ENCODE data around the gene MYO18B. TPM values are rescaled to one million over a fixed set of nuclear protein-coding genes. Genes with fewer than 3 reads are reported as not detected.

Gene MYO18B
- total RNA-seq, 2 experiments from 2014 or later = 0.11 to 0.22 TPM

DNA sequence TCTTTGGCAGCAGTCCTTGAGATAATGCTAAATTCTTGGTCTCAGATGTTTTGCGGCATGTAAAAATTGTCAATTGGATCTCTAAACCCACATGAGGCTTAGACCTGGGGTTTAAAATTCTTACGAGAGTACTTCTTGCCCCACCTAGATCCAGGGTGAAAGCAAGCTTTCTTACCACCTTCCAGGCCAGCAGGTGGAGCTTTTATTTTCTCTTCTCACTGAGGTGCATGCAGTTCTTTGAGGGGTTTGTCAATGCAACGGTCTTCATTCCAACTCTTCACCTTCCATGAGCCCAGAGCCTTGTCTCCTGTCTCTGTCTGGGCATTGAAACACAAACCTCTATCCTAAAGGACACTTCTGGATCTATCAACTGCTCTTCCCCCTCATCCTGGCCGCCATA, 154.1 kb downstream of the MYO18B start:
- TF ChIP-seq, protein P1, sequence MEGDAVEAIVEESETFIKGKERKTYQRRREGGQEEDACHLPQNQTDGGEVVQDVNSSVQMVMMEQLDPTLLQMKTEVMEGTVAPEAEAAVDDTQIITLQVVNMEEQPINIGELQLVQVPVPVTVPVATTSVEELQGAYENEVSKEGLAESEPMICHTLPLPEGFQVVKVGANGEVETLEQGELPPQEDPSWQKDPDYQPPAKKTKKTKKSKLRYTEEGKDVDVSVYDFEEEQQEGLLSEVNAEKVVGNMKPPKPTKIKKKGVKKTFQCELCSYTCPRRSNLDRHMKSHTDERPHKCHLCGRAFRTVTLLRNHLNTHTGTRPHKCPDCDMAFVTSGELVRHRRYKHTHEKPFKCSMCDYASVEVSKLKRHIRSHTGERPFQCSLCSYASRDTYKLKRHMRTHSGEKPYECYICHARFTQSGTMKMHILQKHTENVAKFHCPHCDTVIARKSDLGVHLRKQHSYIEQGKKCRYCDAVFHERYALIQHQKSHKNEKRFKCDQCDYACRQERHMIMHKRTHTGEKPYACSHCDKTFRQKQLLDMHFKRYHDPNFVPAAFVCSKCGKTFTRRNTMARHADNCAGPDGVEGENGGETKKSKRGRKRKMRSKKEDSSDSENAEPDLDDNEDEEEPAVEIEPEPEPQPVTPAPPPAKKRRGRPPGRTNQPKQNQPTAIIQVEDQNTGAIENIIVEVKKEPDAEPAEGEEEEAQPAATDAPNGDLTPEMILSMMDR (IDR thresholded peaks at IDR 0.05) = no peak
- no peak for DNase-seq
- CTCF ChIA-PET = no interaction called here
- H3K9me3 Mint-ChIP-seq = no peaks in the 10 kb centered on the region
- no peaks in the 10 kb centered on the region for H3K36me3 Mint-ChIP-seq (ENCODE audit: low read depth)
- intact Hi-C loops (cut with DNase I, micrococcal nuclease) = loop anchor here in 1 of 2 experiments (10.0 kb wide), 1 partner anchor 439 kb away; no protein-coding TSS in a partner anchor
- Histone ChIP-seq H3K9me3 (ENCODE audit: control insufficient read depth in 1 of 2, insufficient read depth in 1 of 2, low read length in 2 of 2) (no peaks in the 10 kb centered on the region), H3K4me1 (ENCODE audit: insufficient read depth, low read length) (no peaks in the 10 kb centered on the region), H3K27me3 (ENCODE audit: control insufficient read depth in 1 of 2, insufficient read depth in 2 of 2, low read length in 2 of 2) (no peaks in the 10 kb centered on the region), H3K27ac (ENCODE audit: low read depth in 1 of 2, low read length in 2 of 2) (no peak overlapping the region), H3K36me3 (ENCODE audit: insufficient read depth, low read length) (no peaks in the 10 kb centered on the region), H3K4me3 (ENCODE audit: low read length) (no peak overlapping the region)
- no peak overlapping the region for H3K27ac Mint-ChIP-seq
- ATAC-seq (ENCODE audit: poor library complexity) = no peak
- no peaks in the 10 kb centered on the region for H3K4me1 Mint-ChIP-seq (ENCODE audit: low read depth)
- peaks cover 45% of the 10 kb centered on the region for H3K27me3 Mint-ChIP-seq
- POLR2A ChIA-PET = no interaction called here
- no peak overlapping the region for H3K4me3 Mint-ChIP-seq

DNA sequence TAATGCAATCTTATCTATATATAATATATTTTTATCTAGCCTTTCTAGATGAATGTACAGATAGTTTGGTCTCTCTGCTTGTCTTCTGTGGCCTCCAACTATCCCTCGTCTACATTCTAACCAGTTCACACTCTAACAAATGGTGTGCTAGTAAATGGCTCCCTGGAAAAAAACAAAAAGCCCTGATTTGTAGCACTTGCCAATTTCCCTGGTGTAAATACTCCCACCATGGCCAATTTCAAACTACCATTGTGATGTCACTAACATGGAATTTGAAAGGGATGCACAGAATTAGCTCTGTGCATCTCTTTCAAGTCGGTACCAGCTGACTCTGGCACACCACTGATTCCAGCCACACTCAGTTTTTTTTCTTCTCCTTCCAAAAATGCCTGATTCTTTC, 154.6 kb downstream of the MYO18B start:
- Histone ChIP-seq H3K36me3 (ENCODE audit: insufficient read depth, low read length) (no peaks in the 10 kb centered on the region), H3K27ac (ENCODE audit: low read depth in 1 of 2, low read length in 2 of 2) (no peak overlapping the region), H3K4me1 (ENCODE audit: insufficient read depth, low read length) (no peaks in the 10 kb centered on the region), H3K27me3 (ENCODE audit: control insufficient read depth in 1 of 2, insufficient read depth in 2 of 2, low read length in 2 of 2) (no peaks in the 10 kb centered on the region), H3K9me3 (ENCODE audit: control insufficient read depth in 1 of 2, insufficient read depth in 1 of 2, low read length in 2 of 2) (no peaks in the 10 kb centered on the region), H3K4me3 (ENCODE audit: low read length) (no peak overlapping the region)
- CTCF ChIA-PET = no interaction called here
- intact Hi-C loops (cut with DNase I, micrococcal nuclease) = loop anchor here in 1 of 2 experiments (10.0 kb wide), 1 partner anchor 438 kb away; no protein-coding TSS in a partner anchor
- Mint-ChIP-seq H3K9me3 (no peaks in the 10 kb centered on the region), H3K4me3 (no peak overlapping the region), H3K27me3 (peaks cover 46% of the 10 kb centered on the region), H3K27ac (no peak overlapping the region), H3K36me3 (ENCODE audit: low read depth) (no peaks in the 10 kb centered on the region), H3K4me1 (ENCODE audit: low read depth) (no peaks in the 10 kb centered on the region)
- POLR2A ChIA-PET = no interaction called here
- TF ChIP-seq, protein P1 (IDR thresholded peaks at IDR 0.05) = no peak
- no peak for DNase-seq
- ATAC-seq (ENCODE audit: poor library complexity) = no peak

DNA sequence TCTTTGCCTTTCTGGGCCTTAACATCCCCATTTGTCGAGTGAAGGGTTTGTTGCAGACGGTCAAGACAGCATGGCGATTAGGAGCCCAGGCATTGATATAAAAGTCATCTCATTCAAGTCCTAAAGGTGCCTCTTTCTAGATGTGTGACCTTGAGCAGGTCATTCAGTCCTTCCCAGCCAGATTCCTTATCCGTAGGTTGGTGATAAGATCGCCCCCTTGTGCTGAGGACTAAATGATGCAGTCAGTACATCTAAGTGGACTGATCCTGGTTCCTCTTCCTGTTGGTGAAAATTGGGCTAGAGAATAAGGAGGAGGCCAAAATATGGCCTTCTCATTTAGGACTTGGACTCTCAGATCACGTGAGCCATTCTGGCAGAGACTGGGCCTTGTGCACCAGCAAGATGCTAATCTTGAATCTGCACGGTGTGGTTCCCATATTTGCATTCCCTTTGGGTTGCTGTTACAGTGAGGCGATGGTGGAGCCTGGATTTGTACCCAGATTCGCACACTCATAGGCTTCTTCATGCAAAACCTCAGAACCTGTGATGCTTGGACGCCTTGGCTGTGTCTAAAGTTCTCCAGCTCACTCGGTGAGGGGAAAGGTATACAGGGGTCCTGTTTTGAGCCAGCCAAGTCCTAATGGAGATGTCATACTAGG, 156.8 kb downstream of the MYO18B start:
- H3K9me3 Mint-ChIP-seq = no peaks in the 10 kb centered on the region
- Histone ChIP-seq H3K36me3 (ENCODE audit: insufficient read depth, low read length) (no peaks in the 10 kb centered on the region), H3K4me3 (ENCODE audit: low read length) (no peak overlapping the region), H3K9me3 (ENCODE audit: control insufficient read depth in 1 of 2, insufficient read depth in 1 of 2, low read length in 2 of 2) (no peaks in the 10 kb centered on the region), H3K27me3 (ENCODE audit: control insufficient read depth in 1 of 2, insufficient read depth in 2 of 2, low read length in 2 of 2) (peaks cover 0 to 6% of the 10 kb centered on the region in 2 experiments), H3K27ac (ENCODE audit: low read depth in 1 of 2, low read length in 2 of 2) (no peak overlapping the region), H3K4me1 (ENCODE audit: insufficient read depth, low read length) (no peaks in the 10 kb centered on the region)
- H3K27ac Mint-ChIP-seq = no peak overlapping the region
- POLR2A ChIA-PET = no interaction called here
- intact Hi-C loops (cut with DNase I, micrococcal nuclease) = loop anchor here in 1 of 2 experiments (10.0 kb wide), 1 partner anchor 436 kb away; no protein-coding TSS in a partner anchor
- CTCF ChIA-PET = no interaction called here
- H3K36me3 Mint-ChIP-seq (ENCODE audit: low read depth) = no peaks in the 10 kb centered on the region
- TF ChIP-seq, protein P1 (IDR thresholded peaks at IDR 0.05) = no peak
- no peak for DNase-seq
- ATAC-seq (ENCODE audit: poor library complexity) = no peak
- H3K4me3 Mint-ChIP-seq = no peak overlapping the region
- no peaks in the 10 kb centered on the region for H3K4me1 Mint-ChIP-seq (ENCODE audit: low read depth)
- H3K27me3 Mint-ChIP-seq = peaks cover 38% of the 10 kb centered on the region

All from CD4-positive, alpha-beta T cell (primary cell).